K562 (cell line): ENCODE measurements around the gene MBOAT2.

Source experiments
- CEBPB ChIP-seq: fragments of 450-650 bp; IDR thresholded peaks from 2 replicates; pipeline ENCODE4 v1.6.1; 2016; ENCODE audit warnings: missing genetic modification characterization, missing compliant biosample characterization
- ELF1 ChIP-seq: fragments of 200-800 bp; sonication (Bioruptor generic); IDR thresholded peaks from 2 replicates; pipeline ENCODE4 v1.6.1; 2016; ENCODE audit warnings: missing genetic modification characterization, missing compliant biosample characterization
- EP300 ChIP-seq: IDR thresholded peaks from 2 replicates; pipeline ENCODE4 v1.6.1; 2012; ENCODE audit warnings: low read length, improper control_type of control experiment
- EZH2 ChIP-seq: IDR thresholded peaks from 2 replicates; pipeline ENCODE4 v1.6.1; 2012; ENCODE audit warnings: low read depth, mild to moderate bottlenecking, inconsistent platforms, low read length, borderline replicate concordance
- MAFG ChIP-seq: fragments of 450-650 bp; conservative IDR thresholded peaks from 2 replicates; pipeline ENCODE4 v1.6.1; 2016; ENCODE audit warnings: missing genetic modification characterization, missing compliant biosample characterization
- RFX5 ChIP-seq: IDR thresholded peaks from 2 replicates; pipeline ENCODE4 v1.6.1; 2011; ENCODE audit warnings: low read depth, mild to moderate bottlenecking, improper control_type of control experiment, low read length
- ZC3H8 ChIP-seq: fragments of 450-650 bp; IDR thresholded peaks from 2 replicates; pipeline ENCODE4 v1.6.1; 2017
- TF ChIP-seq, protein P1 (sequence below): fragments of 250-450 bp; sonication (Bioruptor Pico); IDR thresholded peaks from 2 replicates; pipeline ENCODE4 v1.5.0; 2020; ENCODE audit warnings: mild to moderate bottlenecking, borderline replicate concordance
- TF ChIP-seq, protein P2 (sequence below), 2 experiments: fragments of 450-650 bp in 1 of 2; sonication (generic) in 1 of 2; formaldehyde crosslinking in 1 of 2; IDR thresholded peaks in 1 of 2; conservative IDR thresholded peaks in 1 of 2; 2 replicates each; pipeline versions ENCODE4 v1.6.1 to v1.8.1; 2016 to 2023; ENCODE audit warnings: mild to moderate bottlenecking in 2 of 2, moderate library complexity in 2 of 2, inconsistent platforms in 1 of 2, missing genetic modification reagents in 1 of 2
- TF ChIP-seq, protein P3 (sequence below): fragments of 450-650 bp; IDR thresholded peaks from 2 replicates; pipeline ENCODE4 v1.7.1; 2018; ENCODE audit warnings: mild to moderate bottlenecking, low read depth; ENCODE audit not compliant: partially characterized antibody
- TF ChIP-seq, protein P4 (sequence below), 2 experiments: fragments of 250-450 bp in 1 of 2; fragments of 450-650 bp in 1 of 2; sonication (Bioruptor Pico) in 1 of 2; IDR thresholded peaks; 2 replicates each; pipeline versions ENCODE4 v1.6.1 to v1.8.0; 2016 to 2021; ENCODE audit warnings: mild to moderate bottlenecking in 2 of 2, moderate library complexity in 2 of 2, missing compliant biosample characterization in 1 of 2, missing genetic modification characterization in 1 of 2
- TF ChIP-seq, protein P5 (sequence below): sonication (generic); formaldehyde crosslinking; IDR thresholded peaks from 2 replicates; pipeline ENCODE4 v1.9.0; 2022; ENCODE audit warnings: mild to moderate bottlenecking, missing genetic modification reagents

DNA sequence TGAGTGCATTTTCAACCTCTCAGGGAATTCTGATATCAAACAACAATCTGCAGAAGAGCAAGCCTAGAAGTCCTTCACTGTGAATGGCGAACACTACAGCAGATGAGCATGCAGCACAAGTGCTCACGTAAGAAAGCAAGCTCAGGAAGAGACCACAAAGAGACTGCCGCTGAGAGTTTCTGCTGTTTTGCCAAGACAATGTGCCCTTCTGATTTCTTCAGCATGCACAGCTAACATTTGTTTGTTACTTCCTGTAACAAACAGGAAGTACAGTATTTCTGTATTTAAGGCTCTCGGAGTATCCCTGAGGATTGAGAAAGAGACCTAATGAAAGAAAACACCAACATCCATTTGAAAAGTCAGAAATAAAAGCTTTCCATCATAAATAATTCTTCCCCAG lies 45.9 kb downstream of the MBOAT2 start:
- TF ChIP-seq, protein P1, sequence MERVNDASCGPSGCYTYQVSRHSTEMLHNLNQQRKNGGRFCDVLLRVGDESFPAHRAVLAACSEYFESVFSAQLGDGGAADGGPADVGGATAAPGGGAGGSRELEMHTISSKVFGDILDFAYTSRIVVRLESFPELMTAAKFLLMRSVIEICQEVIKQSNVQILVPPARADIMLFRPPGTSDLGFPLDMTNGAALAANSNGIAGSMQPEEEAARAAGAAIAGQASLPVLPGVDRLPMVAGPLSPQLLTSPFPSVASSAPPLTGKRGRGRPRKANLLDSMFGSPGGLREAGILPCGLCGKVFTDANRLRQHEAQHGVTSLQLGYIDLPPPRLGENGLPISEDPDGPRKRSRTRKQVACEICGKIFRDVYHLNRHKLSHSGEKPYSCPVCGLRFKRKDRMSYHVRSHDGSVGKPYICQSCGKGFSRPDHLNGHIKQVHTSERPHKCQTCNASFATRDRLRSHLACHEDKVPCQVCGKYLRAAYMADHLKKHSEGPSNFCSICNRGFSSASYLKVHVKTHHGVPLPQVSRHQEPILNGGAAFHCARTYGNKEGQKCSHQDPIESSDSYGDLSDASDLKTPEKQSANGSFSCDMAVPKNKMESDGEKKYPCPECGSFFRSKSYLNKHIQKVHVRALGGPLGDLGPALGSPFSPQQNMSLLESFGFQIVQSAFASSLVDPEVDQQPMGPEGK (CRISPR knock-in tag), result no peak
- TF ChIP-seq, protein P2, sequence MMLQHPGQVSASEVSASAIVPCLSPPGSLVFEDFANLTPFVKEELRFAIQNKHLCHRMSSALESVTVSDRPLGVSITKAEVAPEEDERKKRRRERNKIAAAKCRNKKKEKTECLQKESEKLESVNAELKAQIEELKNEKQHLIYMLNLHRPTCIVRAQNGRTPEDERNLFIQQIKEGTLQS (IDR thresholded peaks at IDR 0.05), result no peak
- TF ChIP-seq, protein P2 (CRISPR knock-in tag; conservative IDR thresholded peaks at IDR 0.05), result no peak
- no peak for TF ChIP-seq ZC3H8
- no peak for TF ChIP-seq EP300
- no peak for TF ChIP-seq ELF1 (tag)
- TF ChIP-seq, protein P3, sequence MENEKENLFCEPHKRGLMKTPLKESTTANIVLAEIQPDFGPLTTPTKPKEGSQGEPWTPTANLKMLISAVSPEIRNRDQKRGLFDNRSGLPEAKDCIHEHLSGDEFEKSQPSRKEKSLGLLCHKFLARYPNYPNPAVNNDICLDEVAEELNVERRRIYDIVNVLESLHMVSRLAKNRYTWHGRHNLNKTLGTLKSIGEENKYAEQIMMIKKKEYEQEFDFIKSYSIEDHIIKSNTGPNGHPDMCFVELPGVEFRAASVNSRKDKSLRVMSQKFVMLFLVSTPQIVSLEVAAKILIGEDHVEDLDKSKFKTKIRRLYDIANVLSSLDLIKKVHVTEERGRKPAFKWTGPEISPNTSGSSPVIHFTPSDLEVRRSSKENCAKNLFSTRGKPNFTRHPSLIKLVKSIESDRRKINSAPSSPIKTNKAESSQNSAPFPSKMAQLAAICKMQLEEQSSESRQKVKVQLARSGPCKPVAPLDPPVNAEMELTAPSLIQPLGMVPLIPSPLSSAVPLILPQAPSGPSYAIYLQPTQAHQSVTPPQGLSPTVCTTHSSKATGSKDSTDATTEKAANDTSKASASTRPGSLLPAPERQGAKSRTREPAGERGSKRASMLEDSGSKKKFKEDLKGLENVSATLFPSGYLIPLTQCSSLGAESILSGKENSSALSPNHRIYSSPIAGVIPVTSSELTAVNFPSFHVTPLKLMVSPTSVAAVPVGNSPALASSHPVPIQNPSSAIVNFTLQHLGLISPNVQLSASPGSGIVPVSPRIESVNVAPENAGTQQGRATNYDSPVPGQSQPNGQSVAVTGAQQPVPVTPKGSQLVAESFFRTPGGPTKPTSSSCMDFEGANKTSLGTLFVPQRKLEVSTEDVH, result no peak
- TF ChIP-seq RFX5, result no peak
- TF ChIP-seq MAFG (tag), result no peak
- no peak for TF ChIP-seq EZH2
- TF ChIP-seq, protein P4, sequence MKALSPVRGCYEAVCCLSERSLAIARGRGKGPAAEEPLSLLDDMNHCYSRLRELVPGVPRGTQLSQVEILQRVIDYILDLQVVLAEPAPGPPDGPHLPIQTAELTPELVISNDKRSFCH (CRISPR knock-in tag; IDR thresholded peaks at IDR 0.05), result no peak
- TF ChIP-seq, protein P4 (tag; IDR thresholded peaks at IDR 0.05), result no peak
- TF ChIP-seq, protein P5, sequence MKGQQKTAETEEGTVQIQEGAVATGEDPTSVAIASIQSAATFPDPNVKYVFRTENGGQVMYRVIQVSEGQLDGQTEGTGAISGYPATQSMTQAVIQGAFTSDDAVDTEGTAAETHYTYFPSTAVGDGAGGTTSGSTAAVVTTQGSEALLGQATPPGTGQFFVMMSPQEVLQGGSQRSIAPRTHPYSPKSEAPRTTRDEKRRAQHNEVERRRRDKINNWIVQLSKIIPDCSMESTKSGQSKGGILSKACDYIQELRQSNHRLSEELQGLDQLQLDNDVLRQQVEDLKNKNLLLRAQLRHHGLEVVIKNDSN, result no peak
- TF ChIP-seq CEBPB, result no peak
